PC-9 (cell line): Measurements from ENCODE around the gene HMMR. TPM values are rescaled to one million over a fixed set of nuclear protein-coding genes. Genes with fewer than 3 reads are reported as not detected.

Experiments
- BruUV-seq: library from RNA; stranded (reverse); fragments of 400-500 nt; replicated peaks from 2 replicates; lab custom pipeline; 2021; lab: Mats Ljungman, UMichigan
- CTCF ChIA-PET: fragments of 300-600 bp; sonication (Branson Sonifier 250); formaldehyde crosslinking; loops from one replicate; lab custom pipeline; 2022; ENCODE audit warnings: antibody characterized with exemption; lab: Charles Lee
- POLR2A ChIA-PET: fragments of 300-600 bp; sonication (Branson Sonifier 250); formaldehyde crosslinking; loops from one replicate; lab custom pipeline; 2022; ENCODE audit warnings: antibody characterized with exemption; ENCODE audit not compliant: unreplicated experiment; lab: Charles Lee
- DNase-seq, 2 experiments: peaks; one replicate each; pipeline versions ENCODE4 v3.0.0 to v3.0.0-alpha.2; 2015 to 2022; ENCODE audit warnings: mixed read lengths in 1 of 2
- H2AFZ ChIP-seq: fragments of 200-600 bp; sonication (generic); 2 replicates; pipeline ENCODE4 v1.8.1; 2017; ENCODE audit warnings: antibody characterized with exemption
- H3F3A ChIP-seq: fragments of 200-600 bp; sonication (generic); 2 replicates; pipeline ENCODE4 v1.8.1; 2017; ENCODE audit warnings: antibody characterized with exemption, mild to moderate bottlenecking, low read depth; ENCODE audit not compliant: insufficient read depth
- H3K27ac ChIP-seq: fragments of 200-600 bp; sonication (generic); 2 replicates; pipeline ENCODE4 v1.6.1; 2016; ENCODE audit warnings: mixed run types
- H3K27me3 ChIP-seq: fragments of 200-600 bp; sonication (generic); 2 replicates; pipeline ENCODE4 v1.6.1; 2016; ENCODE audit warnings: low read depth, mixed run types; ENCODE audit not compliant: insufficient read depth
- H3K36me3 ChIP-seq: fragments of 200-600 bp; sonication (generic); 2 replicates; pipeline ENCODE4 v1.6.1; 2016; ENCODE audit warnings: low read depth, mixed run types
- H3K4me1 ChIP-seq: fragments of 200-600 bp; sonication (generic); replicated peaks from 2 replicates; pipeline ENCODE4 v1.6.1; 2016; ENCODE audit warnings: mixed run types; ENCODE audit not compliant: insufficient read depth
- H3K4me2 ChIP-seq: fragments of 200-600 bp; sonication (generic); 2 replicates; pipeline ENCODE4 v1.6.1; 2017; ENCODE audit warnings: mixed run types
- H3K4me3 ChIP-seq: fragments of 200-600 bp; sonication (generic); 2 replicates; pipeline ENCODE4 v1.6.1; 2016; ENCODE audit warnings: mixed run types
- H3K79me2 ChIP-seq: fragments of 200-600 bp; sonication (generic); 2 replicates; pipeline ENCODE4 v1.6.1; 2017; ENCODE audit warnings: low read depth, mixed run types
- H3K9me2 ChIP-seq: fragments of 200-600 bp; sonication (generic); 2 replicates; pipeline ENCODE4 v1.8.1; 2017; ENCODE audit warnings: mild to moderate bottlenecking; ENCODE audit not compliant: insufficient read depth
- H3K9me3 ChIP-seq: fragments of 200-600 bp; sonication (generic); 2 replicates; pipeline ENCODE4 v1.8.1; 2016; ENCODE audit warnings: low read depth; ENCODE audit not compliant: insufficient read depth
- H4K20me1 ChIP-seq: fragments of 200-600 bp; sonication (generic); 2 replicates; pipeline ENCODE4 v1.8.1; 2017; ENCODE audit not compliant: insufficient read depth
- CTCF ChIP-seq: fragments of 200-600 bp; sonication (generic); conservative IDR thresholded peaks from 2 replicates; pipeline ENCODE4 v1.6.1; 2017; ENCODE audit warnings: mixed run types, antibody characterized with exemption, mild to moderate bottlenecking, moderate library complexity
- EZH2 ChIP-seq: fragments of 200-600 bp; sonication (generic); IDR thresholded peaks from 2 replicates; pipeline ENCODE4 v1.8.0; 2017; ENCODE audit warnings: antibody characterized with exemption, low read depth
- intact Hi-C: fragments of 100-400 bp; cut with micrococcal nuclease; formaldehyde crosslinking; loops from one replicate; pipeline ENCODE4 v1.10.0; 2022; ENCODE audit not compliant: unreplicated experiment
- total RNA-seq: library from RNA; stranded (reverse); gene quantifications from 2 replicates; pipeline ENCODE4 v1.2.3, GENCODE V29; 2021

The HMMR gene
- total RNA-seq, 1 experiment from 2014 or later: 94.5 TPM

- Histone ChIP-seq H3K4me2 (peak overlapping the region; percentile 98), H3K36me3 (no peaks in the 10 kb centered on the region), H3K9me2 (no peaks in the 10 kb centered on the region), H3K79me2 (peaks cover 42% of the 10 kb centered on the region), H3K27me3 (no peaks in the 10 kb centered on the region), H3K4me3 (peak overlapping the region; percentile 92), H4K20me1 (0 out of 2 replicates have a peak, but pooled peaks cover 12% of the 10 kb centered on the region), H3K4me1 (peaks cover 29% of the 10 kb centered on the region), H3K27ac (peak overlapping the region; percentile 72), H2AFZ (peak overlapping the region; percentile 77), H3F3A (peaks cover 22% of the 10 kb centered on the region), H3K9me3 (no peaks in the 10 kb centered on the region)
- DNase-seq: no peak
- BruUV-seq: TSS peak; percentile 85
- intact Hi-C loops: loop anchor here (1.0 to 2.0 kb wide), 2 partner anchors 45 to 68 kb away; partner anchors contain the start of genes CCNG1, HMMR and NUDCD2
- ChIA-PET CTCF (no interaction called here), POLR2A (interaction anchor here (0.6 to 1.1 kb wide), 3 partner anchors 44 to 130 kb away, joined by 3 to 12 read pairs (median 4); partner anchors contain the start of genes CCNG1, HMMR and NUDCD2)
- no peak for TF ChIP-seq CTCF
- TF ChIP-seq EZH2: no peak
These were observed 44.6 kb downstream of the HMMR start for GRCh38 chr5:163505049-163505367.

GRCh38 chr5:163505368-163506094 is 45.1 kb downstream of the HMMR start, which contains the start of gene MAT2B:
Gene MAT2B (plus strand): TSS chr5:163505619. CDS start chr5:163505687, 68 bp downstream.
- CTCF ChIA-PET: no interaction called here
- H4K20me1 ChIP-seq: 0 out of 2 replicates have a peak, but pooled peaks cover 14% of the 10 kb centered on the region
- TF ChIP-seq EZH2 (no peak), CTCF (peak; percentile 56; the same call in 1 of the 2 replicates)
- H3K36me3 ChIP-seq: no peaks in the 10 kb centered on the region
- H3K79me2 ChIP-seq: peaks cover 47% of the 10 kb centered on the region
- peak within 1 kb of the TSS; percentile 98 for H3K4me2 ChIP-seq
- H3K4me3 ChIP-seq: peak within 1 kb of the TSS; percentile 92
- peaks cover 29% of the 10 kb centered on the region for H3K4me1 ChIP-seq
- BruUV-seq: no TSS peak
- POLR2A ChIA-PET: interaction anchor here (0.6 to 1.1 kb wide), 5 partner anchors 13 to 131 kb away, joined by 3 to 12 read pairs (median 4); partner anchors contain the start of genes CCNG1, HMMR and NUDCD2
- no peaks in the 10 kb centered on the region for H3K9me3 ChIP-seq
- intact Hi-C loops: loop anchor here (1.0 to 2.0 kb wide), 2 partner anchors 45 to 69 kb away; partner anchors contain the start of genes CCNG1, HMMR and NUDCD2
- DNase-seq: peak; percentile 87 to 96
- H3K27me3 ChIP-seq: no peaks in the 10 kb centered on the region
- H3K9me2 ChIP-seq: no peaks in the 10 kb centered on the region
- peak within 1 kb of the TSS; percentile 72 for H3K27ac ChIP-seq
- peaks cover 22% of the 10 kb centered on the region for H3F3A ChIP-seq
- peak within 1 kb of the TSS; percentile 77 for H2AFZ ChIP-seq

- TSS peak; percentile 79 for BruUV-seq
- no peaks in the 10 kb centered on the region for H3K9me3 ChIP-seq
- intact Hi-C loops: no loop called here
These were observed 45.6 kb downstream of the HMMR start for GRCh38 chr5:163506095-163506457.

More at GRCh38 chr5:163506095-163506457, 45.6 kb downstream of the HMMR start:
- peak overlapping the region; percentile 92 for H3K4me3 ChIP-seq
- H2AFZ ChIP-seq: peak overlapping the region; percentile 77
- H3K79me2 ChIP-seq: peaks cover 52% of the 10 kb centered on the region
- CTCF ChIA-PET: no interaction called here
- H3K27ac ChIP-seq: peak overlapping the region; percentile 72
- H3K27me3 ChIP-seq: no peaks in the 10 kb centered on the region
- H3K9me2 ChIP-seq: no peaks in the 10 kb centered on the region
- H3K36me3 ChIP-seq: no peaks in the 10 kb centered on the region
- H3F3A ChIP-seq: peaks cover 22% of the 10 kb centered on the region
- POLR2A ChIA-PET: interaction anchor here (0.7 to 1.1 kb wide), 3 partner anchors 14 to 45 kb away, joined by 4 to 12 read pairs (median 10); partner anchors contain the start of genes HMMR and NUDCD2
- TF ChIP-seq EZH2 (no peak), CTCF (no peak)
- no peak for DNase-seq
- H3K4me1 ChIP-seq: peaks cover 29% of the 10 kb centered on the region
- peak overlapping the region; percentile 98 for H3K4me2 ChIP-seq
- H4K20me1 ChIP-seq: 0 out of 2 replicates have a peak, but pooled peaks cover 18% of the 10 kb centered on the region
